LNCAP (cell line): Measurements from ENCODE around the gene COL15A1.

ENCODE experiments used
- CTCF ChIP-seq: fragments of 450-650 bp; IDR thresholded peaks from 2 replicates; pipeline ENCODE4 v1.5.1; 2017; ENCODE audit warnings: mild to moderate bottlenecking

COL15A1 gene

GRCh38 chr9:98970532-98971041 lies 26.9 kb downstream of the COL15A1 start:
- TF ChIP-seq CTCF, result no peak

- TF ChIP-seq CTCF, result no peak
These were observed 27.6 kb downstream of the COL15A1 start for GRCh38 chr9:98971168-98971914.

GRCh38 chr9:98971915-98972223 lies 28.2 kb downstream of the COL15A1 start:
- no peak for TF ChIP-seq CTCF

GRCh38 chr9:98972716-98973115 lies 29.0 kb downstream of the COL15A1 start:
- TF ChIP-seq CTCF, result no peak

GRCh38 chr9:98973171-98973570 lies 29.5 kb downstream of the COL15A1 start:
- no peak for TF ChIP-seq CTCF

GRCh38 chr9:98973576-98973975 lies 29.9 kb downstream of the COL15A1 start:
- TF ChIP-seq CTCF, result no peak

- no peak for TF ChIP-seq CTCF
These were observed 30.4 kb downstream of the COL15A1 start for GRCh38 chr9:98974106-98974505.

GRCh38 chr9:98974554-98974953 lies 30.8 kb downstream of the COL15A1 start:
- TF ChIP-seq CTCF, result no peak
